Measurements from ENCODE around the gene CLIC4.

CLIC4 gene

DNA sequence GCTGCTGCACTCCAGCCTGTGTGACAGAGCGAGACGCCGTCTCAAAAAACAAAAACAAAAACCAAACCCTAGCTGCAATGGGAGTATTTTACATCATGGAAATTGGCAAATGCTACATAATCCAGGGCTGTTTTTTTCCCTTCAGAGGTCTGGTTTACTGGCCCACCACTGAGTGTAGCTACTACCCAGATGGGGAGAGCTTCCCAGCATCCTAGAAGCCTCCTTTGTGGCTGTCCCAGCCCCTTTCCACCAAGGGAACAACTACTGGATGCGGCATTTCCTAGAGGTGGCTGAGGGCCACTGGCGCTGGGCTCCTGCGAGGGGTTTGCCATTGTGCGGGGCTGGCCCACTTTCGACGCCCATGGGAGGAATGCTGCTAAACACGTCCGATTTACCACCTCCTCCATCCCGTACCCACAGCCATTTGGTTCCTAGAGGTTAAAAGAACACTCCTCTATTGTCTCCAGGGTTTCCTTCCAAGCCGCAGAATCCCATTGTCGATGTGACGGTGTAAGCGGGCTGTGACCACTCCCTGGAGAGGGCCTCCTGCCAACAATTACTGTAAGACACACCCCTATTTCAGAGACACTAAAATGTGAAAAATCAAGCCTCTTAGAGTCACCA, 129.5 kb downstream of the CLIC4 start:
- no peak overlapping the region for H3K4me3 ChIP-seq (ENCODE audit: low read depth in 1 of 2, low read length in 1 of 2)
- H3K36me3 ChIP-seq = no peaks in the 10 kb centered on the region
- peaks cover 28% of the 10 kb centered on the region for H3K27me3 ChIP-seq
- H3K27ac ChIP-seq = no peak overlapping the region
- TF ChIP-seq, protein P1, sequence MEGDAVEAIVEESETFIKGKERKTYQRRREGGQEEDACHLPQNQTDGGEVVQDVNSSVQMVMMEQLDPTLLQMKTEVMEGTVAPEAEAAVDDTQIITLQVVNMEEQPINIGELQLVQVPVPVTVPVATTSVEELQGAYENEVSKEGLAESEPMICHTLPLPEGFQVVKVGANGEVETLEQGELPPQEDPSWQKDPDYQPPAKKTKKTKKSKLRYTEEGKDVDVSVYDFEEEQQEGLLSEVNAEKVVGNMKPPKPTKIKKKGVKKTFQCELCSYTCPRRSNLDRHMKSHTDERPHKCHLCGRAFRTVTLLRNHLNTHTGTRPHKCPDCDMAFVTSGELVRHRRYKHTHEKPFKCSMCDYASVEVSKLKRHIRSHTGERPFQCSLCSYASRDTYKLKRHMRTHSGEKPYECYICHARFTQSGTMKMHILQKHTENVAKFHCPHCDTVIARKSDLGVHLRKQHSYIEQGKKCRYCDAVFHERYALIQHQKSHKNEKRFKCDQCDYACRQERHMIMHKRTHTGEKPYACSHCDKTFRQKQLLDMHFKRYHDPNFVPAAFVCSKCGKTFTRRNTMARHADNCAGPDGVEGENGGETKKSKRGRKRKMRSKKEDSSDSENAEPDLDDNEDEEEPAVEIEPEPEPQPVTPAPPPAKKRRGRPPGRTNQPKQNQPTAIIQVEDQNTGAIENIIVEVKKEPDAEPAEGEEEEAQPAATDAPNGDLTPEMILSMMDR (IDR thresholded peaks at IDR 0.05) = no peak
- peaks cover 13 to 17% of the 10 kb centered on the region in 2 experiments for H3K4me1 ChIP-seq (ENCODE audit: control insufficient read depth in 1 of 2, insufficient read depth in 1 of 2, low read depth in 1 of 2, low read length in 1 of 2)
- no peaks in the 10 kb centered on the region for H3K9me3 ChIP-seq

DNA sequence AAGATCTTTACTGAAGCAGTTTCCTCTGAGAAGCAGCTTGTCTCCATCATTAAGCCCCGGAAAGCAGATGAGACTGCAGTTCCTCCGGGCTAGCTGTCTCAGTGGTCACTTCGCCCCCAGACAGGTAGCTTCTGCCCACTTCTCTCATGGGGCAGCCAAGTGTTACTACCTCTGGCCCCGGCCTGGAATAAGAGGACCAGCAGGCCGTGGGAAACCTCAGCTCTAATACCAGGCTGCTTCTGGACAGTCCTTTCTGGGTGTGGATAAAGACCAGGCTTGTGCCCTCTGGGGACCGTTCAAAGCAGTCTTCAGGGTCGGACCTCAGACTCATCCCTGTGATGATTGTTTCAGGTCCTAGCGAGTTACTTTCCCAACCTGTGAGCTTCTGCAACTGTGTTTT, 130.0 kb downstream of the CLIC4 start:
- no peaks in the 10 kb centered on the region for H3K36me3 ChIP-seq
- no peaks in the 10 kb centered on the region for H3K9me3 ChIP-seq
- no peak overlapping the region for H3K27ac ChIP-seq
- H3K4me1 ChIP-seq (ENCODE audit: control insufficient read depth in 1 of 2, insufficient read depth in 1 of 2, low read depth in 1 of 2, low read length in 1 of 2) = peaks cover 13 to 17% of the 10 kb centered on the region in 2 experiments
- H3K4me3 ChIP-seq (ENCODE audit: low read depth in 1 of 2, low read length in 1 of 2) = no peak overlapping the region
- H3K27me3 ChIP-seq = peaks cover 22% of the 10 kb centered on the region
- TF ChIP-seq, protein P1 (IDR thresholded peaks at IDR 0.05) = no peak

DNA sequence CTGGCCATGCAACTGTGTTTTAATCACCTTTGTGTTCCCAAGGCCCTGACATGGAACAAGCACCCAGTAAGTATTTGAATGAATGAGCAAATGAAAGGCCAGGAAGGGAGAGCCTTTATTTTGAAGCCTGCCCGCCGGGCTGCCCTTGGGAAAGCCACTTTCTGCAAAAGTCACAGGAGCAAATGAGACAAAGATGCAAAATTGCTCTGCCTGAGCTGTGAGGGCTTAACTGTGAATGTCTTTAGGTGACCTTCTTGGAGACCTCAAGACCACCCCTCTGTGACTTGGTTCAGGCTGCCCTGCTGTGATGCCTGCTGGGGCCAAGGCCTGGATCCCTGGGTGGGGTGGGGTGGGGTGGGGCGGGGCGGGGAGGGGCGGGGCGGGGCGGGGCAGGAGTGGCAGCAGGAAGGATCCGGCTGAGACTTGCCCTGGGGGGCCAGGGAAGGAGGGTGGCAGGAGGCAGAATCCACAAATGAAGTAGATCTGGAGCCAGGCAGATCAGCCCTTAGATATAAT, 130.8 kb downstream of the CLIC4 start:
- H3K4me1 ChIP-seq (ENCODE audit: control insufficient read depth in 1 of 2, insufficient read depth in 1 of 2, low read depth in 1 of 2, low read length in 1 of 2) = peaks cover 13 to 17% of the 10 kb centered on the region in 2 experiments
- H3K27me3 ChIP-seq = peaks cover 14% of the 10 kb centered on the region
- no peaks in the 10 kb centered on the region for H3K9me3 ChIP-seq
- TF ChIP-seq, protein P1 (IDR thresholded peaks at IDR 0.05) = no peak
- no peak overlapping the region for H3K27ac ChIP-seq
- no peaks in the 10 kb centered on the region for H3K36me3 ChIP-seq
- no peak overlapping the region for H3K4me3 ChIP-seq (ENCODE audit: low read depth in 1 of 2, low read length in 1 of 2)

DNA sequence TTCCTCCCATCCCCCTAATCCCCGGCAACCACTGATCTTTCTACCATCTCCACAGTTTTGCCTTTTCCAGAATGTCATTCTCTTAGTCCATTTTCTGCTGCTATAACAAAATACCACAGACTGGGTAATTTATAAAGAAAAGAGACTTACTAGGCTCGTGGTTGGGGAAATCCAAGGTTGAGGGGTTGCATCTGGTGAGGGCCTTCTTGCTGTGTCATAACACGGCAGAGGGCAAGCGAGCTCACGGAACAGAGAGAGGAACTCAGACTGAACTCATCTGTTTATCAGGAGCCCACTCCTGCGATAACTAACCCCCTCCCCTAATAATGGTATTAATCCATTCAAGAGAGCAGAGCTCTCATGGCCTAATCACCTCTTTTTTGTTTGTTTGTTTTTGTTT, 132.8 kb downstream of the CLIC4 start:
- Histone ChIP-seq H3K9me3 (no peaks in the 10 kb centered on the region), H3K27me3 (no peaks in the 10 kb centered on the region), H3K27ac (no peak overlapping the region), H3K36me3 (no peaks in the 10 kb centered on the region), H3K4me1 (ENCODE audit: control insufficient read depth in 1 of 2, insufficient read depth in 1 of 2, low read depth in 1 of 2, low read length in 1 of 2) (no peaks in the 10 kb centered on the region), H3K4me3 (ENCODE audit: low read depth in 1 of 2, low read length in 1 of 2) (no peak overlapping the region)
- TF ChIP-seq, protein P1 (IDR thresholded peaks at IDR 0.05) = no peak

DNA sequence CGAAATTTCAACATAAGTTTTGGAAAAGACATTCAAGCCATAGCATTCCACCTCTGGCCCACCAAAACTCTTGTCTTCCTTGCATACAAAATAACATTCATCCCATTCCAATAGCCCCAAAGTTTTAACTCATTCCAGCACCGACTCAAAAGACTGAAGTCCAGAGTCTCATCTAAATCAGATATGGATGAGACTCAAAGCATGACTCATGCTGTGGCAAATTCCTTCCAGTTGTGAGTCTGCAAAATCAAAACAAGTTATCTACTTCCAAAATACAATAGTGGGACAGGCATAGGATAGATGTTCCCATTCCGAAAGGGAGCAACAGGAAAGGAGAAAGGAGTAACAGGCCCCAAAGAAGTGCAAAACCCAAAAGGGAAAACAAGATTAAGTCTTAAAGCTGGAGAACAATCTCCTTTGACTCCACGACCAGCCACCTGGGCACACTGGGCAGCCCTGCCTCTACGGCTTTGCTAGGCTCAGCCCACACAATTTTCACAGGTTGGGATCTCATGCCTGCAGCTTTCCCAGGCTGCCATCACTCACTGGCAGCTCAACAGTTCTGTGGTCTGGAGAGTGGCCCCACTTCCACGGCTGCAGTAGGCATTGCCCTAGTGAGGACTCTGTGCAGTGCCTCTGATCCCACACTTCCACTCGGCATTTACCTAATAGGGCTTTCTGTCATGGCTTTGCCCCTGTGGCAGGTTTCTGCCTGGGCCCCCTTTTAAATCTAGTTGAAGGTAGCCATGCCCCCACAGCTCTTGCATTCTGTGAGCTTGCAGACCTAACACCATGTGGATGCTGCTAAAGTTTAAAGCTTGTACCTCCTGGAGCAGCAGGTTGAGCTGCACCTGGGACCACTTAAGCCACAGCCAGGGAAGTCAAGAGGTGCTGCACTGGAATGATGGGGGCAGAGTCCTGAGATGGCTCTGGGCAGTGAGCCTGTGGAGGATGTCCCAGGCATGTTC, 133.8 kb downstream of the CLIC4 start:
- TF ChIP-seq, protein P1 (IDR thresholded peaks at IDR 0.05) = no peak
- no peaks in the 10 kb centered on the region for H3K9me3 ChIP-seq
- no peak overlapping the region for H3K27ac ChIP-seq
- no peaks in the 10 kb centered on the region for H3K27me3 ChIP-seq
- H3K4me1 ChIP-seq (ENCODE audit: control insufficient read depth in 1 of 2, insufficient read depth in 1 of 2, low read depth in 1 of 2, low read length in 1 of 2) = no peaks in the 10 kb centered on the region
- H3K4me3 ChIP-seq (ENCODE audit: low read depth in 1 of 2, low read length in 1 of 2) = no peak overlapping the region
- no peaks in the 10 kb centered on the region for H3K36me3 ChIP-seq

Data from neutrophil (primary cell).